ENCODE results near the gene ART4.

Gene ART4

GRCh38 chr12:14850929-14851663 lies 7.8 kb upstream of the ART4 start:
- DNase-seq = no peak

DNA sequence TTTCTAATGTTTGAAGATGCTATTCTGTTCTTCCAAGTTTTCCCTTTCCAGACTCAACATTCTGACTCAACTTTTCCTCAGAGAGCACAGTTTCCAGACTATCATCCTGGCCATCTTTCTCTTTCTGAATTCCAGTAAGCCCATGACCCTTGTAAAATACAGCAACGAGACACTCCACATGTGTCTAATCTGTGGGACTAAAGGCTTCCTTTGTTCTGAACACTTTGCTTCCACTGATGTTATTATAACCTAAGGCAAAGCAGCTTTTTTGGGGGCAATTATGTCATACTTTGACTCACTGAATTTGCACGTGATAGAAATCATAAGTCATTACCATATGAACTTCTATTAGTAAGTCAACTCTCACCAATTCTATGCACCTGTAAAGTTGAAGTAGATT lies 6.3 kb upstream of the ART4 start:
- DNase-seq = no peak

- no peak for DNase-seq
Observed at GRCh38 chr12:14846876-14847580, 3.7 kb upstream of the ART4 start.

DNA sequence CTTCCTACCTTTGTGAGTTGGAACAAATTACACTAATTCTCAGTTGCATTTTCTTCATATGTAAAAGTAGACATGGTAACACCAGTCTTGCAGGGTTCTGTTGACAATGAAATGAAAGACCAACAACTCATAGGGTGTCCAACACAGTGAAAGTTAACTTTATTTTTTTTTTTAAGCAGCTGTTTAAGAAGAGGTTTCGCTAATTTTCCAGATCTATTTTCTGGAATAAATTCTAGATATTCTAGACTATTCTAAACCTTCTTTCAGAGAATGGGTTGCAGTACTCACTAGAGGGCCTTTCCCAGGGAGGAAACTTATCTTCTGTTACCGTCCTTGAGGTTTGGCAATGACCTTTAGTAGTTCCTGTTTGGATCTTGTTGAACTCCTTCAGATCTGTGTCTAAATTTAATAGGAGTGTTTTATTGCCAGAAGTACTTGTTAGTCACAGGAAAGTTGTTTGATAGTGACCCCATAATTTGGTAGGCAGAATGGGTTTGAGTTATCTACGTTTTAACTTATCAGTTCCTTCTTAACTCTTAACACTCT lies 2.8 kb upstream of the ART4 start:
- no peak for DNase-seq

DNA sequence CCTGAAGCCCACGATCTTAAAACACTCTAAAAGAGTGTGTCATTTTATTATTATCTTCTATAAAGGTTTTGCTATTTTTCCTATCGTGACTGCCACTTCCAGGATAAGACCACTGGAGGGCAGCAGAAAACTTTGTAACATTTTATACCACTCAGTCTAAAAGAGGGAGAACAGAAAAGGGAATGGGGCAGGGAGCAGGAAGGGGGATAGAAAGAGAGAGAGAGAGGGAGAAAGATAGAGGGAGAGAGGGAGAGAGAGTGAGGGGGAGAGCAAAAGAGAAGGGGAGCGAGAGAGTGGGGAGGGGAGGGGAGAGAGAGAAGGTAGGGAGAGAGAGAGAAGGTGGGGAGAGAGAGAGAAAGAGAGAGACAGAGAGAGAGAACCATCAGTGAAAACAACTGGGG lies 2.0 kb upstream of the ART4 start:
- DNase-seq = peak; percentile 84

- no peak for DNase-seq
Observed at GRCh38 chr12:14844401-14844800, 1.1 kb upstream of the ART4 start.

- no peak for DNase-seq
Observed at GRCh38 chr12:14842315-14842714, 1.0 kb downstream of the ART4 start.

DNA sequence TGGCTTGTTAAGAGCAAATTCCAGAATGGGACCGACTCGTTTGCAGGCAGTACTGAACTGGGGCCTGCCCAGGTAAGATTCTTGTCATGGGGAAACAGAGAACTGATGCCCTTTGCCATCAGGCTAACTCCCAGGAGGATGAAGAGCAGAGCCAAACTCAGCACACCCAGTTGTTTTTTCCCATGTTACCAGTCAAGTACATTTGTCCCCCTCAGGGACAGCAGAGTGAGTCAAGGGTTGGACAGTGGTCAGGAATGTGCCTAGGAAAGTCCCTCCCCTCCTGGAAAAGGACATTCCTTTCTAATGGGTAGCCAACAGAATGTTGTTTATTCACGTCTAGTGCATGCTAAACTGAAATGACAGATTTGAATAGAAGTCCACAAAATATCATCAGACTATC lies 1.6 kb downstream of the ART4 start:
- DNase-seq = no peak

DNA sequence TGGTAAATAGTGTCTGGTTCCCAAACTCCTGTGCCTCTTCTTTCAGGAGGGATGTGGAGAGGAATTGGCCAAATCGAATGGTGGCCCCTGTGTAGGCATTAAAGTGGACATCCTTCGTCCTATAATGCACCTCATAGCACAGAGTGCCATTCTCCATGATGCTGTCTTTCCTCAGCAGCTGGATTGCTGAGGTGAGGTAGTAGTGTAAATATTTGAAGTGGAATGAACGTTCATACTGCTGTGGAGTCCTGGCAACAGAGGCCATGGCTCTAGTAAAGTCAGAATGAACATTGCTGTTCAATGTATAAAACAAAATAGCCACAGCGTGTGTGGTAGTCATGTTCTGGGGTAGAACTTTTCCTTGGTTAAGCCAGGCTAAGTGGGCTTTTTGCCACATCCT lies 2.7 kb downstream of the ART4 start:
- DNase-seq = no peak

- DNase-seq = no peak
Observed at GRCh38 chr12:14839262-14839661, 4.1 kb downstream of the ART4 start.

DNA sequence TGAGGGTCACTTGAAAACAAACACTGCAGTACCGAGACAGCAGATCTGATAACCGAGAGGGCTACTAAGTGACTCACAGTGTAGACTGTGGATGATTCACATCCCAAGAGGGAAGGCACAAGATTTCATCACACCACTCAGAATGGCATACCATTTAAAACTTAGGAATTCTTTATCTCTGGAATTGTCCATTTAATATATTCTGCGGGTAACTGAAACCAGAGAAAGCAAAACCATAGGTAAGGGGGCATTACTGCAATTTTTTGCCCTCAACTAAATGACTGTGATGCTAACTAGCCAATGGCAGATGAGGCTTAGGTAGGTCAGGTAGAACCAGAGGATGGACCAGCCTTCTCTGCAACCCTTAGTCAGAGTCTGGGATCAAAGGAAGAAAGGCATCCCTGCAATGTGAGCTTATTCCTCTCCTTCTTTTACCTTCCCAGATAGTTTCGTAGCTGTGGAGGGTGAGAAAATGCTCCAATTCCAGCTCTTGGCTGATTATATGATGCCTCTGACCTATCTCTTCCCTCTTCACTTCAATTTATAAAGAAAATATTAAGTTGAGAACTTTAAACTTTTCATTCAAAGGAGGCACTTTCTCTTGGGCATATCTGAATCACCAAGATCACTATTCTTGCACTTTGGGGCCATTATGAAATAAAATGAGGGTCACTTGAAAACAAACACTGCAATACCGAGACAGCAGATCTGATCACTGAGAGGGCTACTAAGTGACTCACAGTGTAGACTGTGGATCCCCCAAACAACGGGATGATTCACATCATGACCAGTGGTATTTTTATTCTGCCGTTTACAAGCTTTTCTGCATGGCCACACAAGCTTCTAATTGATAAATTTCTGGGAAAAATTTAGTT lies 6.8 kb downstream of the ART4 start:
- DNase-seq = no peak

DNA sequence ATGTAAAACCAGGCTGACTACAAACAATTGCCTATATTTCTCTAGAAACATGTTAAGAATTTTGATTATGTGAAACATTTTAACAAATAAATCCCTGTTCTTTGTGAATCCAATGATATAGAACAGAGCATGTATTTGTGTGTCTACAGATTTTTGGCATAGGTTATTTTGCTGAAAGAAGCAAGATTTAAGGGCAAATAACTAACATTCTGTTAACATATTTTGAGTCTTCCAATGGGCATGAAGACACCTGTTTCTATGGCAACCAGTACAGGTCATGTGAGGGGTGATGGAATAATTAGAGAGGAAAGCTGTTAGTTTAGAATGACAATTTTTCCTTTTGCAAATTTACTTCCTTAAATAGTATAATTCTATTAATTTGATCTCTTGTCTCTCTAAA lies 8.8 kb downstream of the ART4 start:
- no peak for DNase-seq

GRCh38 chr12:14833952-14834351 lies 9.4 kb downstream of the ART4 start:
- DNase-seq = no peak

DNA sequence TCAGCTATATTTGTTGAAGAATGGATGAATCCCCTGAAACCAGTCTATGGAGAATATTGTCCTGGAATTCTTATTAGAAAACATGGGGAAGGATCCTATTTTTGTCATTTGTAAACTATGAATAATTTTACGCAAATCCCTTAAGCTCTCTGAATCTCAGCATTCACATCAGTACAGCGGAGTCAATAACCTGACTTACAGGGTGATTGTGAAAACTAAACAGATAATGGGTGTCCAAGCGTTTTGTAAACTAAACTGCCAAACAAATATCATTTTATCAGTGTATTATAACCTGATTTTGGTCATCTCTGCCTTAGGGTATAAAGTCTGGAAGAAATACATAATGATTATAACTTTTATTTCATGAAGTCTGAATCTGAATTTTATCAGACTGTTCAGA lies 10.0 kb downstream of the ART4 start:
- DNase-seq = no peak

DNA sequence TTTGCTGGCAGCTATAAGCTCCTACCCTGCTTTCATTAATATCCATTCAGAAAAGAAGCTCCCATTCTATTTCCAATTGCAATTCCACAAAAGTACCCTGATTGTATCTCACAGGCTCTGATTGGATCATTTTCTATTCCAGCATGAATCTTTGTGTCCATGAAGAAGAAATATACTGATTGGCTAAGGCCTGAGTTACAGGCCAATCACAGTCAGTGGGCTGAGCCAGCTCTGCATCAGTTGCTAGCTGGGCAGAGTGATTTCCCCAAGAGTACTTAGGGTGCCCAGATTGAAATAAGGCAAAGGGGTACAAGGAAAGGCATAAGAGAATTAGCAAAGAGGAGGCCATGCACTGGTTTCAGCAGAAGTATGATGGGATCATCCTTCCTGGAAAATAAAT lies 14.4 kb downstream of the ART4 start:
- DNase-seq = peak; percentile 40

DNA sequence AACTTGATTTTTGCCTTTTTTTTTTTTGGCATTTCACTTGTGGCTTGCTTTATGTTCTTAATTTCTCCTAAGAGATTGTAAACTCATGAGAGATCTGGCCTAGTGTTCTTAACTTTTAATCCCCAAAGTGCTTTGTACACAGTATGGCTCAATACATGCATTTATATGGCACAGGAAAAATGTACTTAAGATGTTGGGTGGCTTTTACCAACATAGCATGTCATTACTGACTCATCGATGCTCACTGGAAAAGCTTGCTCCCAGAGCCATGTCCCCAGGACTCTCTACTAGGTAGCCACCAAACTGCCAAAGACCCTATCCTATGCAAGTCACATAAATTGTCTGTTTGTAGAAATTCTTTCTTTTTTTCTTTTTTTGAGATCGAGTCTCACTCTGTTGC lies 16.3 kb downstream of the ART4 start:
- no peak for DNase-seq

DNA sequence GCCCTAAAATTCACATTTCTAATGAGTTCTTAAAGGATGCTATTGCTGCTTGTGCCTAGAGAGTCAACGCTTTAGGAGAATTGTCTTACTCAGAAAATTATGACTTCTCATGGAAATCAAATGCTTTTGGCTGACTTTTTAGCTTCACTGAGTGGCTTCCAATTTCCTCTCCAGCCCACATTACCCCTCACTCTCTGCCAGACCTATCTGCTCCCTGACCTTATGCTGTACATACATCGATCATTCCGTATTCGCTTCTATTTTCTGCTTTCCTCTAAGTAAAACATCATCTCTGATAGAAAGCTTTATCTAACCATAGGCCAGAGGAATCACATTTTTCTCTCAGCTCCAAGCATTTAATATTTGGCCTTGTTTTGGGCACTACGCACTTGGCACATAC lies 16.8 kb downstream of the ART4 start:
- no peak for DNase-seq

DNA sequence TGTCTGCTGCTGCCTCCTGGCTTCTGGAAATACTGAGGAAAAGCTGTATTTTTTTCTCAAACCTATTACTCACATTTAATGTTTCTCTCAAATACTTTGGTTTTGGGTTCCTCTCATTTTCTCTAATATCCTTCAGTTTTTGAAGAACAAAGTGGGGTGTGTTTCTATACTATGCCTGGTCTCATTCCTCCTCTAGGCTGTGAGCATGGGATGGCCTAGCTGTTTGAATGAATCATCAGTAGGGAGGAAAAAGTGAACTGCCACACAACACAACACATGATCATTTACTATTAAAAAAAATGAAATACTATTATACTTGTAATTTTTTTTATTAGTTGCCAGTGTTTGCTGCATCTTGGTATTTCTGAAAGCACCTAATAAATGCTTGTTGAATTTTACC lies 18.1 kb downstream of the ART4 start:
- DNase-seq = no peak

DNA sequence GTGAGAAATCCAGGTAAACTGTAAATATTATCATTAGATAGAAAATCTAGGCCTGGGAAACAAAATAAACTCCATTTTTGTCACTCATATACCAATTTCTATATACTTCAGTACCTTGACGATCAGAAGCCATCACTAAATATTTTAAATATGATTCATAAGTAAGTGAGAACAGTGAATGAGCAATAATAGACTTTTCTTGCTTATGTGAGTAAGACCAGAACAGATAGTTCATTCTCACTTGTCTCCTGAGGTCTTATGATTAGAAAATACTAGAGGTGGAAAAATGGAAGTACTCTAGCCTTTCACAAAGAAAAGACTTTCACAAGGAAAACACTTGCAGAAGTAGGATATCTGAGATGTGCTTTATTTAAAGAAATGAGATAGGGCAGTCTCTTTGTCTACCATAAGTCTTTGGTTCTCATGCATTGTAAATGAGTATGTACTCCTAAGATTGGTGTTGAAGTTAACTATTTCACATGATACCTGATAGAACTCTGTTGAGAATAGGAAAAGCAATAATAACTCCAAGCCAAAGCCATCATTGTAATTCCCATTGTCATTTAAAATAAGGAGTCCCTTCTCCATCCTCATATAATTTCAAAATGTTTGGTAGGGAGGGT lies 19.2 kb downstream of the ART4 start:
- no peak for DNase-seq

GRCh38 chr12:14814014-14814413 lies 29.3 kb downstream of the ART4 start, which contains the start of gene SMCO3:
TSS of gene SMCO3 (minus strand) at chr12:14814182. CDS start at chr12:14806680, 7,502 bp downstream.
- DNase-seq = no peak

- DNase-seq = no peak
Observed at GRCh38 chr12:14811486-14811885, 31.8 kb downstream of the ART4 start.

- peak; percentile 48 for DNase-seq
Observed at GRCh38 chr12:14810953-14811483, 32.3 kb downstream of the ART4 start.
